Glomerular visceral epithelial cell (primary cell): ENCODE data around the gene GPR35.
"Not testable (repeated sequence)": the region's sequence is repeated elsewhere in the genome, so short reads cannot be mapped to it uniquely, and the experiment has no call there.

Experiments used
- DNase-seq: peaks from one replicate; pipeline ENCODE4 v3.0.0-alpha.2; 2016; ENCODE audit errors: extremely low spot score

The GPR35 gene

DNA sequence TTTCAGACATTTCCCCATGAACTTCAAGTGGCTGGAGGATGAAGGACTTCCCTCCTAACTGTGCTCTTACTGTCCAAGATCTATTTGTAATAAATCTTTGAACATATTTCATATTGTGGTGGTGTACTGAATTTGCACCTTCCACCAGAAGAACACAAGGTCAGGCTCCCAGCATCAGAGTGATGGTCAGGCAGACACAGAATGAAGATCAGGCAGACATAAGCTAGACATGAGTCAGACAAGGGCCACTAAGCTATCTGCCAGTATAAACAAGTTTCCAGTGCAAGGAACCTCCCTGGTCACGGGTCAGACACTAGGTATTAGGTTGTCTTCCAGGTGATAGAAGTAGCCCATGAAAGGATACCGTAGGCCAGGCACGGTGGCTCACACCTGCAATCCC is 37.4 kb downstream of the GPR35 start:
- no peak for DNase-seq

DNA sequence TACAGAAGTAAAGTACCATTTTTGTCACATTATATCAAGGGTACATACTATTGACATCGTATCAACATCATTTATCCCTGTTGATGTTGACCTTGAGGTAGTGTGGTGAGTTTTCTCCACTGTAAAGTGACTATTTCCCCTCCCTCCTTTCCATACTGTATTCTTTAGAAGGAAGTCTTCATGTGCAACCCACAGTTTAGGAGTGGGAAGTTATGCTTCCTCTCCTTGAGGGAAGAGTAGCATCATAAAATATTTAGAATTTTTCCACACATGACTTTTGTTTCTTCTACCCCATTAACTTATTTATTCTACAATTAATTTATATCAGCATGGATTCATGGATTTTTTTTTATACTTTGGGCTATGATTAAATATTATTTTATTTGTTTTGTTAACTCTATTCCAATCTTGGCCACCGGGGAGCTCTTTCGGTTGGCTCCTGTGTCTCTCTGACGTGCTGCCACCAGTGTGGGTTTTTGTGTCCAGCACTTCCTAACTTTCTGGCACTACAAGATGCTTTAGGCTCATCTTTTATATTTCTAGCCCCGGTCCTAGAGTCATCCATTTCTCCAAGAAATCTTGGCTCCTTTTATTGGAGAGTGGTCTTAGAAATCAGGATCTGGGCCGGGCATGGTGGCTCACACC is 38.4 kb downstream of the GPR35 start:
- no peak for DNase-seq

DNA sequence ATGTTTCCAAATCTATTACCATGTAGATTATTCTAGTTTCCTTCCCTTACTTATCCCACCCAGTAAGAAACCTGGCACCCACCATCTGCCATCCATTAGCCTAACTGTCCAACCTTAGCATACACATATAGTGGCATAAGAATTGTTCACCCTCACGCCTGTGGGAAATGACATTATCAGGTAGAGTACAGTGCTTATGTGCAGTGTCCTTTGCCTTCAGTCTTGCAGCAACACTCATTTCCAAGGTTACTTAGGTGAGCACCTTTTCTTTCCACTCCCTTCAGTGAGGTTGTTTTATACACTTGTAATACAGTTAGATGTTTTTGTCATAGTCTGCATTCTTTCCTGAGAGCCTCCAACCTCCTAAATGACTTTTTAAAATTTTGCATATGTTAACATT is 39.3 kb downstream of the GPR35 start:
- DNase-seq, result no peak

DNA sequence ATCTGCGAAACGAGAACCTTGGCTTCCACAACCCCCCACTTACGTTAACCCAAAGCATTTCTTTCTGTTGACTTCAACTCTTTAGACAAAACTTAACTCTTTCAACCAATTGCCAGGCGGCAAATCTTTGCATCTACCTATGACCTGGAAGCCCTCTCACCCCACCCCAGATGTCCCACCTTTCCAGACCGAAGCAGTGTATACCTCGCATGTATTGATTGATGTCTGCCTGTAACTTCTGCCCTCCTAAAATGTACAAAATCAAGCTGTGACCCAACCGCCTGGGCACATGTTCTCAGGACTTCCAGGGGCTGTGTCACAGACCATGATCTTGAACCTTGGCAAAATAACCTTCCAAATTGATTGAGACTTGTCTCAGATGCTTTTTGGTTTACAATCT is 45.1 kb downstream of the GPR35 start:
- no peak for DNase-seq

DNA sequence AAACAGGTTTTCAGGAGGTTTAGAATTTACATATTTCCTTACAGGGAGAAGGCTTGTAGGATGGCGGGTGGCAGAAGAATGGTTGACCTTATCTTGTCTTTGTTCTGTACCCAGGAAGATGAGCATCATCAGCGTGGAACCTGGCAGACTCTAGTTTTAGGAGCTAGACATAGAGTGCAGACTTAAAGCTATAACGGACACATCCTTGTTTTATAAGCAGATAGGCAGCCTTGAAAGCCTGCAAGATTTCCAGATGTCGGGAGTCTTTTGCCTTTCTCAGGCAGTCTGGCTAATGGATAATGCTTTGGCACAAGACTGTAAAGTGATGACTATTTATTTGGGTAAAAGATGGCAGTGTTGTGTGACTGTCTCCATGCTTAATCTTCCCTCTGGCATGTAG is 45.7 kb downstream of the GPR35 start:
- no peak for DNase-seq

DNA sequence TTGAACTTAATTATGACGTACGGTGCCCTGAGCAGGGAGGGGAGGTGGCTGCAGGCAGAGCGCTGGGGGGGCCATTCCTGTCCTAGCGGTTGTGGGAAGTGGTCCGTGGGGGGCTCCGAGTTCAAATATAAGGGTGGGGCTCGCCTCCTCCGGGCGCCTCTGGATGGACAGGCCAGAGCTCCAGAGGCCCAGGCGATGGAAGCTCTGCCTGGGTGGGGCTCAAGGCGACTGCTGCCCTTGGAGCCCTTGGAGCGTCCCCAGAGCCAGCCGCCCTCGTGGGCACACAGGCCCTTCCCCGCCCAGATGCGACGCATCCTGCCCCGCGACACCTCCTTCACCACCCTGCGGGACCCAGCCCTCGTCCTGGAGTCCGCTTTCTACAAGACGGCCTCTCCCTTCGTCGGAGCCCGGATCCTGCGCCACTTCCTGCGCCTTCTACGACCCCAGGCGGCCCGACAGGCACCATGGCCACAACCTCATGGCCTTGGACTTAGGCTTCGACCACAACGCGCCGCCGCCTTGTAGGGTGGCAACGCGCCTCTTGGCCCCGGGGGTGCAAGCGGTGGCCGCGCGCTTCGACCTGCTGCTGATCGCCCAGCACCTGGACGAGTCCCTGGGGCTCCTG is 46.9 kb downstream of the GPR35 start:
- no peak for DNase-seq

DNA sequence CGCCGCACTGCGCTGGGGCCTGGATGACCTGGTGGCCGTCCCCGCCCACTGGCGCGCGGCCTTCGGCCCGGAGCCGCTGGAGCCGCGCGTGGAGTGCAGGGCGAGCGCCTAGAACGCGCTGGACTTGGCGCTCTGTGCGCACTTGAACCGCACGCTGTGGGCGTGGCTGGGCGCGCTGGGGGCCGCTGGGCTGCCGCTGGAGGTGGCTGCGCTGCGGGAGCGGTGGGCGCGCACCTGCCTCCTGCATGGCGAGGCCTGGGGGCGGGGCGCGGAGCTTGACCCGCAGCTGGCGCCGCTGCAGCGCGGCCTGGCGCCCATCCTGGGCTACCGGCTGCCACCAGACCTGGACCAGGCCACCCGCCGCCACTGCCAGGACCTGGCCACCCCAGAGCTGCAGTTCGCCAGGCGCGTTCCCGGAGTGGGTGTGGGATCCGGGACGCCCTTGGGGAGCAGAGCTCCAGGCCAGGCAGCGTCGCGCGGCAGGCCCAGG is 47.5 kb downstream of the GPR35 start:
- no peak for DNase-seq

DNA sequence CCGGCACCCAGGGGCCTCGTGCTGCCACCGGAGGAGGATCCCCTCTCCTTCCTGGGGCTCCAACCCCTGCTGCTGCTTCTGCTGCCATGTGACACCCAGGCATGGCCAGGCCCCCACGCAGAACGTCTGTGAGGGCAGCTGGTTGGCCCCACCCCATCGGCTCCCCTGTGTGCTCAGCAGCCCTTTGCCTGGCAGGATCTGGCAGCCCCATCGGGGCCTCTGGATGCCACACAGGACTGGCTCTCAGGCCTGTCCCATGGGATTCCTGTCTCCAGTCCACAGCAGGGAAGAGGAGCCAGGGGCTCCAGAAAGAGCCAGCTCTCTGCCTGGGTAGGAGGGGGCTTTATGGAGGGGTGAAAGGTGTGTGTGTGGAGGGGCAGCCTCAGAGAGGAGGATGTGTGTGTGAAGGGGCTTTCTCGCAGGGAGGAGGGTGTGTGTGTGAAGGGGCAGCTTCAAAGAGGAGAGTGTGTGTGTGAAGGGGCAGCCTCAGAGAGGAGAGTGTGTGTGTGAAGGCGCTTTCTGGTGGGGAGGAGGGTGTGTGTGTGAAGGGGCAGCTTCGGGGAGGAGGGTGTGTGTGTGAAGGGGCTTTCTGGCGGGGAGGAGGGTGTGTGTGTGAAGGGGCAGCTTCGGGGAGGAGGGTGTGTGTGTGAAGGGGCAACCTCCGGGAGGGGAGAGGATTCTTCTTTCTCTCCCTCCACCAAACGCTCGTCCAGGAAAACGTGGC is 49.3 kb downstream of the GPR35 start:
- DNase-seq, result not testable (repeated sequence)

DNA sequence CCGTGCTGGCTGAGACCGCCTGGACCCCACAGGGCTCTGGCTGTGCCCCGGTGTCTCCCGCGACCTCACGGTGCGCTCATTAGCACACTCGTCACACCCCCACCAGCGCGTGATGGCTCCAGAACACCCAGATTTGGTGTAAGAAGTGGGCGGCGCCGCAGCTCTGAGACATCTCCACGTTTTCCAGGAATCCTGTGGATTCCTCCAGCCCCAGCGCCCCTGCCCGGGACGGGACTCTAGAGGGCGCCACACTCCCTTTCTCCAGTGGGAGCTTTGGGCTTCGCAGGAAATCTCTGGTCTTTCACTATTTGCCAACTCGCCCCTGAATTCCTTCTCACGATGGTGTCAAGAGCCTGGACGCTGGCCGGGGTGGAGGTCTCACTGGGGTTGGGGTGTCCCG is 50.1 kb downstream of the GPR35 start:
- DNase-seq, result not testable (repeated sequence)

DNA sequence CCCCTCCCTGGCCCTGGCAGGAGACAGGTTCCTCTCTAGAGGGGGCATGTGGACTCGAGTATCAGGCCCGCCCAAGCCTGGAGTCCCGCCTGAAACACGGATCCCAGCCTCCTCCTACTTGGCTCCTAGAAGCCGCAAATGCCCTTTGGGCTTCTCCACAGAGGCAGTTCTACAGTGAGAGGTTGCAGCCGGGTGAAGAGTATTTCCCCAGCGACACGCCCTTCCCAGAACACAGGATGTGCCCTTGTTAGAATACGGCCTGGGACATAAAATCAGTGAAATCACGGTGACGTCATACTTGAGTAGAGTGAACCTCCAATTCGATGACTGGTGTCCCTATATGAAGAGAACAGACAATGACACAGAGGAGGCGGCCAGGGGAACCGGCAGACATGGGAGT is 52.8 kb downstream of the GPR35 start:
- DNase-seq, result not testable (repeated sequence)

DNA sequence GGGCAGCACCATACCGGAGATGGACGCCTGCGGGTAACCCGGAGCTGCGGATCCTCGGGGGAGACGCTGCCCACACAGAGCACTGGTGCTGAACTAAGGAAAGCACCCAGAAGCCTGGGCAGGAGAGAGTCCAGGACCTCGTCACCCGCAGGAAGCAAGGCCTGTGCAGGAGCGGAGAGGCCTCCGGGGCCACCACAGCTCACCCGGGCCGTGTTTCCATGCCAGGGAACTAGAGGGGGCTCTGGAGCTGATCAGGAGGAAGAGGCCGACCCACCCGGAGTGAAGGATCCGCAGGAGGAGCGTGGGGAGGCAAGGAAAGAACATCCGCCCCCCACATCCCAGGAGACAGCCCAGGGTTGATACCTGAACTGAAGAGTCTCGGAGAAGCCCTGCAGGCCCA is 53.6 kb downstream of the GPR35 start:
- DNase-seq, result not testable (repeated sequence)

DNA sequence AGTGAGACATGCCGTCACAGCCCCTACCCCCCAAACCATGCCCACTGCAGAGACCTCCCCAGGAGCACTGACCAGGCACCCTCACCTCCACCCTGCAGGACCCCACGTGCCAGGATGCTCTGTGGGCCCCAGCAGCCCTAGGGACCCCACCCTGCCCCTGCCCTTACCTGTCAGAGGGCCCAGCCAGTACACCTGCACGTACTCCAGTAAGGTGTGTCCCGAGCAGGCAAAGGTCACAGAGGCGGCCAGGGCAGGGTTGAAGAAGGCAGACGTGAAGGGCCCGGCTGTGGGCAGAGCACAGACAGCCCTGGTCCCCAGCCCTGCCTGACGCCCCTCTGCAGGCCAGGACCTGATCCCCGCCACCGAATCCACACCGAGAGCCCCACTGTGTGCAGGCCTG is 54.9 kb downstream of the GPR35 start:
- not testable (repeated sequence) for DNase-seq
